ENCODE measurements around the gene HOXB3.

The HOXB3 gene

DNA sequence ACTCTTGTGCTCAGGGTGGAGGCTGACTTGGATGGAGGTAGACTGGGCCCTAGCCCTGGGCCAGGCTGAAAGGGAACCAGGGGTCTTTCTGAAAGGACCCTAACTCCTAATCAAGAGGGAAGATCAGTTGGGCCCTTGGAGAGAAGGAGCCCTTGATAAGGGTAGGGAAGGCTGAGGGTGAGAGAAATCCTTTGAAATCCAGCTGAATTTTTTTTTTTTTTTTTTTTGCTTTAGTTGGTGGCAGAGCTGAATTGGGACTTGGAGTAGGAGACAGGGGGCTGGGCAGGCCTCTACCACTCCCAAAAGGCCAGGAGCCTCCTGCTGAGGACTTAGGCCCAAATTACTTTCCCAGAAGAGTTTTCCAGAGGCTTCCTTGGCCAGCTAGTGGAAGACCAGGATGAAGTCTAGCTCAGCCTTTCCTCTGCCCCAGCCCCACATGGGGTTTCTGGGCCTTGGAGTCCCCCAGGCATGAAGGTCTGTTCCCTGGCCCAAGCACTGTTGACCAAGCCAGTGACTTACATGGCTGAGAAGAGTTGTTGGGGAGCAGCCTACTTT is 643 bp upstream of the HOXB3 start:
- no peaks in the 10 kb centered on the region; the same call in 1 of the 2 replicates for H4K20me1 ChIP-seq (ENCODE audit: insufficient read depth, low read length)
- no peak overlapping the region for H3K27ac ChIP-seq (ENCODE audit: low read length)
- no peak overlapping the region for H2AFZ ChIP-seq (ENCODE audit: low read depth, low read length)
- TF ChIP-seq EZH2 (IDR thresholded peaks at IDR 0.05; ENCODE audit: borderline replicate concordance, low read depth, low read length, severe bottlenecking): no peak
- TF ChIP-seq, protein P1, sequence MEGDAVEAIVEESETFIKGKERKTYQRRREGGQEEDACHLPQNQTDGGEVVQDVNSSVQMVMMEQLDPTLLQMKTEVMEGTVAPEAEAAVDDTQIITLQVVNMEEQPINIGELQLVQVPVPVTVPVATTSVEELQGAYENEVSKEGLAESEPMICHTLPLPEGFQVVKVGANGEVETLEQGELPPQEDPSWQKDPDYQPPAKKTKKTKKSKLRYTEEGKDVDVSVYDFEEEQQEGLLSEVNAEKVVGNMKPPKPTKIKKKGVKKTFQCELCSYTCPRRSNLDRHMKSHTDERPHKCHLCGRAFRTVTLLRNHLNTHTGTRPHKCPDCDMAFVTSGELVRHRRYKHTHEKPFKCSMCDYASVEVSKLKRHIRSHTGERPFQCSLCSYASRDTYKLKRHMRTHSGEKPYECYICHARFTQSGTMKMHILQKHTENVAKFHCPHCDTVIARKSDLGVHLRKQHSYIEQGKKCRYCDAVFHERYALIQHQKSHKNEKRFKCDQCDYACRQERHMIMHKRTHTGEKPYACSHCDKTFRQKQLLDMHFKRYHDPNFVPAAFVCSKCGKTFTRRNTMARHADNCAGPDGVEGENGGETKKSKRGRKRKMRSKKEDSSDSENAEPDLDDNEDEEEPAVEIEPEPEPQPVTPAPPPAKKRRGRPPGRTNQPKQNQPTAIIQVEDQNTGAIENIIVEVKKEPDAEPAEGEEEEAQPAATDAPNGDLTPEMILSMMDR (IDR thresholded peaks at IDR 0.05; ENCODE audit: borderline replicate concordance, extremely low read depth, low read length, poor library complexity, severe bottlenecking): no peak
- no peaks in the 10 kb centered on the region for H3K79me2 ChIP-seq (ENCODE audit: insufficient read depth, low read length)
- no peaks in the 10 kb centered on the region for H3K9me3 ChIP-seq (ENCODE audit: insufficient read depth, low read length, severe bottlenecking)
- peaks cover 40% of the 10 kb centered on the region for H3K27me3 ChIP-seq (ENCODE audit: insufficient read depth, low read length, poor library complexity)
- H3K9ac ChIP-seq (ENCODE audit: low read depth, low read length): no peak overlapping the region
- peaks cover 6% of the 10 kb centered on the region; the same call in 1 of the 2 replicates for H3K4me1 ChIP-seq (ENCODE audit: insufficient read depth, low read length)
- ATAC-seq (ENCODE audit: insufficient read depth, low read depth) (no peak), DNase-seq (no peak)
- no peak overlapping the region for H3K4me3 ChIP-seq (ENCODE audit: low read depth in 1 of 2, low read length in 2 of 2)
- H3K36me3 ChIP-seq (ENCODE audit: insufficient read depth, low read length): no peaks in the 10 kb centered on the region
- no peak overlapping the region for H3K4me2 ChIP-seq (ENCODE audit: insufficient read depth, low read length)

DNA sequence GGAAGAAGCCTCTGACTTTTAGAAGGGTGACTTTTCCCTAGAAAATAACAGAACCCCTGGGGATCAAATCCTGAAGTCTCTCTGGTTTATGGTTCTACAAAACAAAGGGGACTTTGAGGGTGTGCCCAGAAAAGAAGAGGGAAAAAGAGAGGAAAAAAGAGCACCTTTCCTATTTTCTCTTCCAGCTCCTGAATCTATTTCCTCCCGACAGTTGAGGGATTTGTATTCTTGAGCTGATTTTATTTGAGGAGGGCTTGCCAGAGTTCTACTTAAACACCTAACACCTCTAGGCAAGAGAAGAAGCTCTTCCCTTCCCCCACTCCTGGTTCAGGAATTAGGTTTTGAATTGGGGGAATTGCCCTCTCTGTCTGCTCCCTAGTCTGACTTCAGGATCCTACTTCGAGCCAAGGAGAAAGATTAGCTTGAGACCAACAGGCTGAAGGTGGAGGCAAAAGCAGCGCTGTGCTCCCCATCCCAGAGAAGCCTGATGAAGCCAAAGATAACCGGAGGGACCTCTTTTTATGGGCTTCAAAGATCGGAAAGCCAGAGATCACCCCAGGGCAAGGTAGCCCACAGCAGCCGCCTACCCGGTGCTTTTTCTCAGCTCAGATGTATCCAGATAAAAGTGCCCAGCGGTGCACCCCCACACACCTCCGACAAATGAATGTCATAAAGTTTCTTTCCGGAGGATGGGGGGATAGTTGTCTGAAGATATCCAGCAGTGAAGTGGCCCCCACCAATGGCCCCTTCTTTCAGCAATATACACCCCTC is 796 bp downstream of the HOXB3 start:
- Histone ChIP-seq H3K4me2 (ENCODE audit: insufficient read depth, low read length) (no peak overlapping the region), H4K20me1 (ENCODE audit: insufficient read depth, low read length) (no peaks in the 10 kb centered on the region; the same call in 1 of the 2 replicates), H3K27me3 (ENCODE audit: insufficient read depth, low read length, poor library complexity) (peaks cover 37% of the 10 kb centered on the region), H3K9me3 (ENCODE audit: insufficient read depth, low read length, severe bottlenecking) (no peaks in the 10 kb centered on the region), H2AFZ (ENCODE audit: low read depth, low read length) (no peak overlapping the region), H3K9ac (ENCODE audit: low read depth, low read length) (no peak overlapping the region), H3K79me2 (ENCODE audit: insufficient read depth, low read length) (no peaks in the 10 kb centered on the region), H3K36me3 (ENCODE audit: insufficient read depth, low read length) (no peaks in the 10 kb centered on the region), H3K27ac (ENCODE audit: low read length) (no peak overlapping the region), H3K4me3 (ENCODE audit: low read depth in 1 of 2, low read length in 2 of 2) (no peak overlapping the region), H3K4me1 (ENCODE audit: insufficient read depth, low read length) (peaks cover 6% of the 10 kb centered on the region; the same call in 1 of the 2 replicates)
- DNase-seq: no peak
- no peak for ATAC-seq (ENCODE audit: insufficient read depth, low read depth)
- TF ChIP-seq, protein P1 (IDR thresholded peaks at IDR 0.05; ENCODE audit: borderline replicate concordance, extremely low read depth, low read length, poor library complexity, severe bottlenecking): no peak
- TF ChIP-seq EZH2 (IDR thresholded peaks at IDR 0.05; ENCODE audit: borderline replicate concordance, low read depth, low read length, severe bottlenecking): peak; percentile 1

DNA sequence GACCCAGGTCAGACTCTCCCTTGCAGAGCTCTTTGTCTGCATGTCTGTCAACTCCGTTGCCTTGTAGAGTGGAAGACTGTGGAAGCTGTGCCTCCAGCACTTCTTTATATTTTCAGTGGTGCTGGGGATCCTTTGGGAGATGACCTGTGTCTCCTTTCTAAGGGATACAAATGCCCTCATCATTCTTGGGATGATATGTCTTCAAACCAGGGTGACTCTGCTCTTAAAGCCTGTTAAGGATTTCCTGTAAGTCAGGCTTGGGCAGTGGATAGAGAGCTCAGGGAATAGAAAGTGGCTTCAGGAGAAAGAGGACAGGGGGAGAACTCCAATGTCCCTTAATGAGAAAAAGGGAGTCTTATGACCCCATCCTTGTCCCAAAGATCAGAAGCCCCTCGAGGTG is 1.5 kb downstream of the HOXB3 start:
- Histone ChIP-seq H3K4me2 (ENCODE audit: insufficient read depth, low read length) (no peak overlapping the region), H3K9ac (ENCODE audit: low read depth, low read length) (no peak overlapping the region), H3K79me2 (ENCODE audit: insufficient read depth, low read length) (no peaks in the 10 kb centered on the region), H3K36me3 (ENCODE audit: insufficient read depth, low read length) (no peaks in the 10 kb centered on the region), H4K20me1 (ENCODE audit: insufficient read depth, low read length) (no peaks in the 10 kb centered on the region; the same call in 1 of the 2 replicates), H3K4me3 (ENCODE audit: low read depth in 1 of 2, low read length in 2 of 2) (no peak overlapping the region), H3K27ac (ENCODE audit: low read length) (no peak overlapping the region), H3K27me3 (ENCODE audit: insufficient read depth, low read length, poor library complexity) (peaks cover 37% of the 10 kb centered on the region), H3K9me3 (ENCODE audit: insufficient read depth, low read length, severe bottlenecking) (no peaks in the 10 kb centered on the region), H2AFZ (ENCODE audit: low read depth, low read length) (no peak overlapping the region), H3K4me1 (ENCODE audit: insufficient read depth, low read length) (peaks cover 6% of the 10 kb centered on the region; the same call in 1 of the 2 replicates)
- no peak for ATAC-seq (ENCODE audit: insufficient read depth, low read depth)
- no peak for DNase-seq
- TF ChIP-seq, protein P1 (IDR thresholded peaks at IDR 0.05; ENCODE audit: borderline replicate concordance, extremely low read depth, low read length, poor library complexity, severe bottlenecking): no peak
- no peak for TF ChIP-seq EZH2 (IDR thresholded peaks at IDR 0.05; ENCODE audit: borderline replicate concordance, low read depth, low read length, severe bottlenecking)

Data from DND-41 (cell line).